GM12873 (cell line): Measurements from ENCODE around the gene ACSM4.

Experiments
- TF ChIP-seq, protein P1 (sequence below): IDR thresholded peaks from 2 replicates; pipeline ENCODE4 v1.5.1; 2012; ENCODE audit warnings: low read depth, mild to moderate bottlenecking, moderate library complexity, low read length, control low read depth; ENCODE audit not compliant: insufficient read depth; ENCODE audit errors: missing control alignments

Gene ACSM4

DNA sequence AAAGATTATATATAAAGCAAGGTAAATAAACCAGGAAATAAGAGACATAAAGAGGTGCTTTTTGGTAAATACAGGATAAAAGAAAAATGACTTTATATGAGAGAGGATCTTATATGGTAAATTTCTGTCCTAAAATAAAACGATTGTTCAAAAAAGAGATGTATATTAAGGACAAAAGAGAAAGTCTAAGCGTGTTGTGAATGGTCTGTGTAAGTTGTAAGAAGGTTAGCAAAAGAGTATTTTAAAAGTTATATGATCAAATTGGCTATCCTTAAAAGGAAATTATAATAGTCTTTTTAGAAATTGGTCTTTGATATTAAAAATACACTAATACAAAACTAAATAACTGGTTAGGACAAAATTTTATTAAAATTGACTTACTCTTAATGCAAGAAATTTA lies 14.1 kb upstream of the ACSM4 start:
- TF ChIP-seq, protein P1, sequence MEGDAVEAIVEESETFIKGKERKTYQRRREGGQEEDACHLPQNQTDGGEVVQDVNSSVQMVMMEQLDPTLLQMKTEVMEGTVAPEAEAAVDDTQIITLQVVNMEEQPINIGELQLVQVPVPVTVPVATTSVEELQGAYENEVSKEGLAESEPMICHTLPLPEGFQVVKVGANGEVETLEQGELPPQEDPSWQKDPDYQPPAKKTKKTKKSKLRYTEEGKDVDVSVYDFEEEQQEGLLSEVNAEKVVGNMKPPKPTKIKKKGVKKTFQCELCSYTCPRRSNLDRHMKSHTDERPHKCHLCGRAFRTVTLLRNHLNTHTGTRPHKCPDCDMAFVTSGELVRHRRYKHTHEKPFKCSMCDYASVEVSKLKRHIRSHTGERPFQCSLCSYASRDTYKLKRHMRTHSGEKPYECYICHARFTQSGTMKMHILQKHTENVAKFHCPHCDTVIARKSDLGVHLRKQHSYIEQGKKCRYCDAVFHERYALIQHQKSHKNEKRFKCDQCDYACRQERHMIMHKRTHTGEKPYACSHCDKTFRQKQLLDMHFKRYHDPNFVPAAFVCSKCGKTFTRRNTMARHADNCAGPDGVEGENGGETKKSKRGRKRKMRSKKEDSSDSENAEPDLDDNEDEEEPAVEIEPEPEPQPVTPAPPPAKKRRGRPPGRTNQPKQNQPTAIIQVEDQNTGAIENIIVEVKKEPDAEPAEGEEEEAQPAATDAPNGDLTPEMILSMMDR: no peak

DNA sequence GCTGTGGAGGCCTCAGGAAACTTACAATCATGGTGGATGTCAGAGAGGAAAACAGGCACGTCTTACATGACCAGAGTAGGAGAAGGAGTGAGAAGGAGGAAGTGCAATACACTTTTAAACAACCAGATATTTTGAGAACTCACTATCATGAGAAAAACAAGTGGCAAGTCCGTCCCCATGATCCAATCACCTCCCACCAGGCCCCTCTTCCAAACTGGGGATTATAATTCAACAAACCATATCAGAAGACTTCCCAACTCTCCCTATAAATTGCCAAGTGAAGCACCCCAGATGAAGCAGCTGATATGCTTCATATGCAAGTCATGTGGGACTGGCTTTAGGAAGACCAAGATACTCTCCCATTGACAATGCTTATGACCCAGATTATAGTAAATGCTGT lies 11.6 kb upstream of the ACSM4 start:
- TF ChIP-seq, protein P1: no peak

DNA sequence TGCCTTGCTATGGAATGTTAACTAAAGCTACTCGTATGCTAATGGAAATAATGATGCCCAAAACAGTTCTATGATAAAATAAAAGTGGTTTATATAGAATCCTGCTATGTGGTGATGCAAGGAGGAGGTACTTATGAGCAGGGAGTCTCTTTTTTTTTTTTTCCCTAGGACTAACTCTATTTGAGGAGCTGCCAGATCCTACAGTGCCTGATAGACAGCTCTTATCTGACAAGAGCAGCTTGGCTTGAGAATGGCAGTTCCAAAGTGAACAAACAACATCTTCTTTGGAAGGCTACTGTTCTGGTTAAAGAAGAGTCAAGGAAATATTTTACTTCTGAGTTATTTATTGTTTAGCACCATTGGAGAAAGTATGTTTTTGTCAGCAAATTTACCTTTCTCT lies 10.2 kb upstream of the ACSM4 start:
- TF ChIP-seq, protein P1: no peak

DNA sequence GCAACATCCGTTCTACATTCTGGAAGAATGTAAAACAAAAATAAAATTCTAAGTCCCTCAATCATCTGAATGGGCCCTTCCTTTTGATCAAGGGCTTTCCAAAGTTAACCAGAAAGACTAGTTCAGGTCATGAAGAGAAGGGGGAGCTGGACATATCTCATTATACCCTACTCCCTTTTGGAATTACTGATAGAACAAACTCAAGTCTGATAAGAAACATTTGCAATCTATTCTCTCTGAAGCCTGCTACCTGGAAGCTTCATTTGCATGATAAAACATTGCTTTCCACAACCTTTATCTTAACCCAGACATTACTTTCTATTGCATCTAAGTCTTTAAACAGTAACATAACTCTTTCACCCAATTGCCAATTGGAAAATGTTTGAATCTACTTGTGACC lies 8.3 kb upstream of the ACSM4 start:
- TF ChIP-seq, protein P1: no peak

DNA sequence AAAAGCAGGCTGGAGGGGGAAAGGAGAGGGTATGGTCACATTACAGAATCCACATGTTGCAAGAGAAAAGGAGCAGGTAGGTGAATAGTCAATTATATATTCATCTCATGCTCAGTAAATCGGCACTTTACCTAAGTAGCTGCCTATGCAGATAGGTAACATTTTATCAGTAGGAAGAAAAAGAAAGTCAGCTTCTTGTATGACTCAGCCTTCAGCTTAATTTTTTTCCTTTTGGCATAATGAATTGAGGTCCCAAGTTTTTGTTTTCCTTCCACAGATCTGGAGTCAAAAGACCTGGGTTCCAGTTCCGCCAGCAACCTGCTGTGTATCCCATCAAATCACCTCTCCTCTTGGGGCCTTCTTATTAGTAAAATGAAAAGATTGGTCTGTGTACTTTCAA lies 6.0 kb upstream of the ACSM4 start:
- TF ChIP-seq, protein P1: no peak

DNA sequence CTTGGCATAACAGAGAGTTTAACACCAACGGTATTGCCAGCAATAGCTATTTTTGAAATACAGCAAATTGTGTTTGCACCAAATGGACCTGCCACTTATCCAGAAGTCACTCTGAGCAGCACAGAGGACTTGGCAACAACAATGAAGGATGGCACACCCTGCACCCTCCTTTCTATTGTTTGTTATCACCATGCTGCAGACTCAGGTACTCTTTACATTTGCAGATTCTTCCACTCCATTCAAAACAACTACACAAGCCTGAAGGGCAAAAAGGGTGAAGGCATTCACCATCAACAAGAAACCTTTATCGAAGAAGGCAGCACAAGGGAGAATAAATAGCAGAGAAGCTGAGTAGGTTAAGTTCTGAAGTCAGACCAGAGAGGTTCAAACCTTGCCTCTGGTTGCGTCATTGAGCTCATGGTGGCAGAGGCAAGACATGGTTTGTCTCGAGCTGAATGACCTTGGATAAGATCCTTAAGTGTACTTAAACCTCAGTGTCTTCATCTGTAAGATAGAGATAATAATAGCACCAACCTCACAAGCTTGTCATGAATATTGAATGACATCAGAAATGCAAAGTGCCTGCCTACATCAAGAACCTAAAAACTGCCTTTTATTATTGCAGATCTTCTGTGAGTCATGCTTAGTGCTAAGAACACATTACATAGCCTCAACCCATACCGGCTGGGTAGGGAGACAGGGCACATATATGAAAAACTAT lies 1.4 kb upstream of the ACSM4 start:
- TF ChIP-seq, protein P1: no peak

DNA sequence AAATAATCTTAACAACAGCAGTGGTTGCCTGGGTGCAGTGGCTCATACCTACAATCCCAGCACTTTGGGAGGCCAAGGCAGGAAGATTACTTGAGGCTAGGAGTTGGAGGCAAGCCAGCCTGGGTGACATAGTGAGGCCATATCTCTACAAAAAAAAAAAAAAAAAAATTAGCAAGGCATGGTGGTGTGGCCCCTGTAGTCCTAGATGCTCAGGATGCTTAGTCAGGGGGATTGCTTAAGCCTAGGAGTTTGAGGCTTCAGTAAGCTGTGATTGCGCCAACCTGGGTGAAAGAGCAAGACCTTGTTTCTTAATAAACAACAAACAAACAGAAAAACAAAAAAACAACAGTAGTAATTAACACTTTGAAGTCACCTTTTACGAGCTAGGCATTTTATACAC lies 642 bp upstream of the ACSM4 start:
- TF ChIP-seq, protein P1: no peak
